T-cell (primary cell): ENCODE measurements around the gene FBXW11. TPM values are rescaled to one million over a fixed set of nuclear protein-coding genes. Genes with fewer than 3 reads are reported as not detected.

Experiments
- ATAC-seq, 4 experiments: fragments of 200-7000 bp in 3 of 4; fragments of 150-1000 bp in 1 of 4; cut with Tn5 transposase; replicated peaks in 1 of 4; 1 replicate in 3 of 4; 2 replicates in 1 of 4; pipeline ENCODE4 v1.10.0; 2021; ENCODE audit warnings: moderate library complexity in 3 of 4, mild to moderate bottlenecking in 2 of 4, moderate number of reproducible peaks in 1 of 4
- CTCF ChIA-PET, 2 donors: fragments of 300-600 bp; sonication (Branson Sonifier 250); formaldehyde crosslinking; loops; one replicate each; lab custom pipeline; 2022; ENCODE audit warnings: antibody characterized with exemption in 2 of 2; lab: Charles Lee
- POLR2A ChIA-PET, 2 donors: fragments of 300-600 bp; sonication (Branson Sonifier 250); formaldehyde crosslinking; loops; one replicate each; lab custom pipeline; 2022; ENCODE audit warnings: antibody characterized with exemption in 2 of 2; lab: Charles Lee
- DNase-seq, 35 experiments: peaks; one replicate each; pipeline versions ENCODE4 v3.0.0 to v3.0.0-alpha.2; 2013 to 2023
- H3K27ac ChIP-seq: one replicate; pipeline ENCODE4 v1.5.1; 2013; ENCODE audit warnings: low read length
- H3K27me3 ChIP-seq, 2 experiments: replicated peaks in 1 of 2; 1 replicate in 1 of 2; 2 replicates in 1 of 2; pipeline versions ENCODE4 v1.6.1 to v1.7.0; 2013; ENCODE audit warnings: low read length in 1 of 2, mixed read lengths in 1 of 2; ENCODE audit not compliant: control insufficient read depth in 2 of 2, insufficient read depth in 2 of 2; ENCODE audit errors: extremely low read depth in 1 of 2
- H3K36me3 ChIP-seq, 2 donors: 1 replicate in 1 of 2; 2 replicates in 1 of 2; pipeline versions ENCODE4 v1.6.1 to v1.7.0; 2013; ENCODE audit warnings: low read length in 1 of 2; ENCODE audit not compliant: control insufficient read depth in 2 of 2, insufficient read depth in 1 of 2; ENCODE audit errors: extremely low read depth in 1 of 2
- H3K4me1 ChIP-seq, 2 experiments: 1 replicate in 1 of 2; 2 replicates in 1 of 2; pipeline versions ENCODE4 v1.6.1 to v1.7.0; 2013; ENCODE audit warnings: low read length in 2 of 2, mixed read lengths in 1 of 2; ENCODE audit not compliant: insufficient read depth in 2 of 2, control insufficient read depth in 1 of 2; ENCODE audit errors: extremely low read depth in 1 of 2
- H3K4me3 ChIP-seq, 2 donors: 1 replicate in 1 of 2; 2 replicates in 1 of 2; pipeline versions ENCODE4 v1.5.1 to v1.7.0; 2013; ENCODE audit warnings: mild to moderate bottlenecking in 2 of 2, low read length in 1 of 2, moderate library complexity in 1 of 2; ENCODE audit not compliant: control insufficient read depth in 1 of 2; ENCODE audit errors: extremely low read depth in 1 of 2
- H3K9me3 ChIP-seq: 2 replicates; pipeline ENCODE4 v1.7.0; 2013
- H3K27ac Mint-ChIP-seq, 2 donors: one replicate each; pipeline ENCODE4 v1.8.0; 2020 to 2021; ENCODE audit warnings: mild to moderate bottlenecking in 2 of 2, mixed read lengths in 2 of 2
- H3K27me3 Mint-ChIP-seq, 2 donors: one replicate each; pipeline ENCODE4 v1.8.0; 2021 to 2022; ENCODE audit warnings: mixed read lengths in 2 of 2
- H3K36me3 Mint-ChIP-seq: one replicate; pipeline ENCODE4 v1.8.0; 2021; ENCODE audit warnings: mixed read lengths
- H3K4me1 Mint-ChIP-seq, 3 donors: one replicate each; pipeline ENCODE4 v1.8.0; 2020 to 2022; ENCODE audit warnings: mixed read lengths in 3 of 3, mild to moderate bottlenecking in 1 of 3
- H3K4me3 Mint-ChIP-seq, 3 donors: one replicate each; pipeline ENCODE4 v1.8.0; 2020 to 2022; ENCODE audit warnings: mild to moderate bottlenecking in 3 of 3, mixed read lengths in 3 of 3, moderate library complexity in 3 of 3
- H3K9me3 Mint-ChIP-seq, 3 donors: one replicate each; pipeline ENCODE4 v1.8.0; 2020 to 2022; ENCODE audit warnings: mixed read lengths in 3 of 3
- WGBS: methylation state at CpG from one replicate; pipeline ENCODE4 v1.1.5; 2013; ENCODE audit warnings: missing lambda C conversion rate; ENCODE audit not compliant: insufficient coverage; 5-methylcytosine and 5-hydroxymethylcytosine counted together
- total RNA-seq, 35 experiments: library from RNA in 6 of 35; stranded (reverse) in 6 of 35; fragments of 120-200 nt in 1 of 35; gene quantifications; one replicate each; pipeline versions ENCODE4 v1.2.1 to v1.2.4 and lab custom pipeline; 2013 to 2026

FBXW11 gene
- total RNA-seq, 5 donors from 2014 or later (not counting 1 experiment from before 2014, with no cell fraction given), result 33.4 to 36.6 (median 34.2) TPM

DNA sequence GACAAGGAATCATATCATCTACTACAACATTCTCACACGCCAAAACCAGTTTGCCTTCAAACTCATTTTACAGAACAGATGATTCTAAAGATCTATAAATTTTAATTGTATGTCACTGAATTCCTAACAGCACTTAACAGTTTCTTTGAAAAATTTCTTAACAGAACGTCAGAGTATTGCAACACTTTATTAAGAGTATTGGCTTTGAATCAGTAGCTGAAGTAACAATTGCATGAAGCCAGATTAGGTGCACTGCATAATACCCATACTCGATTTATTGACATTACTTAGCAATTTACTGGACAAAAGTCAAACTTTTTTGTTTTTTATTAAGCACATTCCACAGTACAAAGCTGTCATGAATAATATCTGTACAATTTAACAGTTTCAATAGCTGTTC lies 145.1 kb downstream of the FBXW11 start:
- no peaks in the 10 kb centered on the region for H3K9me3 Mint-ChIP-seq
- WGBS, result no CpG with 5 or more reads among the region's 3 CpGs
- no peak overlapping the region for H3K27ac ChIP-seq
- no peaks in the 10 kb centered on the region for H3K27me3 Mint-ChIP-seq
- CTCF ChIA-PET, result no interaction called here
- POLR2A ChIA-PET, result no interaction called here
- no peak overlapping the region for H3K27ac Mint-ChIP-seq
- no peaks in the 10 kb centered on the region for H3K27me3 ChIP-seq
- no peak overlapping the region for H3K4me3 Mint-ChIP-seq
- H3K4me1 ChIP-seq, result no peaks in the 10 kb centered on the region
- H3K9me3 ChIP-seq, result no peaks in the 10 kb centered on the region
- ATAC-seq (no peak), DNase-seq (no peak)
- peaks cover 5 to 12% (median 7%) of the 10 kb centered on the region in 3 donors for H3K4me1 Mint-ChIP-seq
- H3K36me3 Mint-ChIP-seq, result peaks cover 48% of the 10 kb centered on the region
- no peak overlapping the region for H3K4me3 ChIP-seq
- peaks cover 0 to 20% of the 10 kb centered on the region in 2 donors for H3K36me3 ChIP-seq

DNA sequence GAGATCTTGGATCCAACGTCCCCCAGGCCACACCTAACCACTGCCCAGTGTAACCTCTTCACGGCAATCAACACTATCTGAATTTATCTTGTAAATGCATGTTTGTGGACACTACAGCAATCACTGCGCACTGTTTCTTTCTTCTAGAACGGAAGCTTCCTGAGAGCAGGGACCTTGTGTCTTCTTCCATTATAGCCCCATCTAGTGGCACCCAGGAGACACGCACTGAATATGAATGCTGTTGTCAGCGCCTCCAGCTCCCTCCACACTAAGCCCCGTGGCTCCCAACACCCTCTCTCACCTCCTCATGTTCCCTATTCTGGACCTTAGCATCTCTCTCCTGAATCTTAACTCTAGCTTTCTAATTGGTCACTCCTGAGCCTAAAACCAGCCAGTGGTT lies 148.1 kb downstream of the FBXW11 start:
- Histone ChIP-seq H3K4me1 (peaks cover 0 to 3% of the 10 kb centered on the region in 2 experiments), H3K27me3 (no peaks in the 10 kb centered on the region), H3K9me3 (no peaks in the 10 kb centered on the region), H3K36me3 (peaks cover 0 to 10% of the 10 kb centered on the region in 2 donors), H3K4me3 (no peak overlapping the region), H3K27ac (no peak overlapping the region)
- Mint-ChIP-seq H3K36me3 (peaks cover 44% of the 10 kb centered on the region), H3K4me3 (no peak overlapping the region), H3K4me1 (peaks cover 14 to 22% (median 14%) of the 10 kb centered on the region in 3 donors), H3K9me3 (peaks cover 0 to 4% (median 0%) of the 10 kb centered on the region in 3 donors), H3K27ac (no peak overlapping the region), H3K27me3 (no peaks in the 10 kb centered on the region)
- ChIA-PET CTCF (no interaction called here), POLR2A (no interaction called here)
- 95% methylated on average over 5 of the region's 7 CpGs for WGBS
- ATAC-seq (no peak), DNase-seq (peak in 1 of 35 experiments; percentile 14)

DNA sequence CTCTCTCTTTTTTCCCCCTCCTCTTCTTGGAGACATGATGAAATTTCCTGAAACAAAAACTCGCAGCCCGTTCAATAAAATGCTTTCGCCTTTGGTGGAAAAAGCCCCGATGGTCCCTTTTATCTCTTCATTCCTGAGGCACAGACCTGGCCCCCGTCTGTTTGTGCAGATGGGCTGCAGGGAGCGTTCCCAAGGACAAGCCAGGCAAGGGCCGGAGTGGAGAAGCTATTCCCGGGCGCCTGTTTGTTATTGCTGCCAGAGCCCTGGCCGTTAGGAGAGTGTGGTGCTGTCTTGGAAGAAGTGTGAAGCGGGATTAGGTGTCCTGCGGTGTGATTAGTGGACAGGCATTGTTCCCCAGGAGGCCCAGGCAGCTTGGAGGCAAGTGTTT lies 149.0 kb downstream of the FBXW11 start:
- Histone ChIP-seq H3K36me3 (peaks cover 0 to 10% of the 10 kb centered on the region in 2 donors), H3K4me3 (no peak overlapping the region), H3K4me1 (peaks cover 0 to 3% of the 10 kb centered on the region in 2 experiments), H3K27me3 (no peaks in the 10 kb centered on the region), H3K9me3 (no peaks in the 10 kb centered on the region), H3K27ac (no peak overlapping the region)
- ChIA-PET POLR2A (no interaction called here), CTCF (no interaction called here)
- peaks cover 39% of the 10 kb centered on the region for H3K36me3 Mint-ChIP-seq
- H3K9me3 Mint-ChIP-seq, result peaks cover 0 to 4% (median 0%) of the 10 kb centered on the region in 3 donors
- H3K27ac Mint-ChIP-seq, result no peak overlapping the region
- no peaks in the 10 kb centered on the region for H3K27me3 Mint-ChIP-seq
- no peak for ATAC-seq
- DNase-seq, result no peak
- peaks cover 14 to 22% (median 14%) of the 10 kb centered on the region in 3 donors for H3K4me1 Mint-ChIP-seq
- WGBS, result 94% methylated on average over 8 of the region's 12 CpGs
- H3K4me3 Mint-ChIP-seq, result no peak overlapping the region

DNA sequence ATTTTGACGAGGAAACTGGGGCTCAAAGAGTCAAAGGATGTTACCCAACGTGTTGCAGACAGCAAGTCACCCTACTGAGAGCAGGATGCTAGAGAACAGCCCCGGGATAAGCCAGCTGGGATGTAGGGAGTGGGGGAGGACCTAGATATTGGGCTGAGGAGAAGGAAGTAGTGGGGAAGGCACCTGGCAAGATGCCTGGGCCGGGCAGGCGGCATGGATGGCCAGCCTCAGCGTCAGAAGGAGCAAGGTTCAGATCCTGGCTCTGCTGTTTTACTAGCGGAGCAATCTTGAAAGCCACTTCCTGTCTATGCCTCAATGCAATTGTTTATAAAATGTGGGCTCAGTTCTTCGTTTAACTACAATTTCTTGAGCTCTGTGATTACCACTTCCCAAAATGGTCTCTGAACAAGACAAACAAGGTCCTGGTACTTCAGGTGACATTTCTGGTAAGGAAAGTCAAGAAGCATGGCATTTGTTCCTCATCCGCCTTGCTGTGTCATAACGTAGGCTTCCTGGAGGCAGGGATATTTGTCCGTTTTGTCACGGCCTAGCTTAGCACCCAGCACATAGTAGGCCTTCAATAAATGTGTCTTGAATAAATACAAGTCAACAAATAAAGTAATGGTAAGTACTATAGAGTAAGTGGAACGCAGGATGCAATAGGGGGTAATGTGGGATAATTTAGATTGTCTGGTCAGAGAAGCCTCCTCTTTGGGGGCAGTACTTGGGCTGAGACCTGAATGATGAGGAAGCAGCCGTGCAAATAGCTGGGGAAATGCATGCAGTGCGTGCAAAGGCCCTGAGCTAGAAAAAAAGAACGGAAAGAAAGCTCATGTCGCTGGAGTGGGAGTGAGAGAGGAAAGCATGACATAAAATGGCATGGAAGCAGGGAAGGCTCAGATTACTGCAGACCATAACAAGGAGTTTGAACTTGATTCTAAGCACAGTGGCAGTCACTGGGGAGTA lies 150.4 kb downstream of the FBXW11 start:
- H3K4me1 ChIP-seq, result peaks cover 0 to 3% of the 10 kb centered on the region in 2 experiments
- no peaks in the 10 kb centered on the region for H3K27me3 ChIP-seq
- POLR2A ChIA-PET, result no interaction called here
- ATAC-seq (peak in 3 of 4 experiments; percentile 36 to 48 (median 37)), DNase-seq (peak in 1 of 35 experiments; percentile 28)
- no peak overlapping the region for H3K27ac ChIP-seq
- H3K27ac Mint-ChIP-seq, result peak overlapping the region; percentile 37 to 86
- H3K36me3 Mint-ChIP-seq, result peaks cover 32% of the 10 kb centered on the region
- H3K9me3 Mint-ChIP-seq, result peaks cover 0 to 4% (median 0%) of the 10 kb centered on the region in 3 donors
- CTCF ChIA-PET, result no interaction called here
- H3K4me1 Mint-ChIP-seq, result peaks cover 14 to 22% (median 14%) of the 10 kb centered on the region in 3 donors
- H3K9me3 ChIP-seq, result no peaks in the 10 kb centered on the region
- no peak overlapping the region for H3K4me3 ChIP-seq
- peaks cover 0 to 10% of the 10 kb centered on the region in 2 donors for H3K36me3 ChIP-seq
- 71% methylated on average over 8 of the region's 17 CpGs for WGBS
- H3K4me3 Mint-ChIP-seq, result peak overlapping the region in 1 of 3 donors; percentile 5
- no peaks in the 10 kb centered on the region for H3K27me3 Mint-ChIP-seq

DNA sequence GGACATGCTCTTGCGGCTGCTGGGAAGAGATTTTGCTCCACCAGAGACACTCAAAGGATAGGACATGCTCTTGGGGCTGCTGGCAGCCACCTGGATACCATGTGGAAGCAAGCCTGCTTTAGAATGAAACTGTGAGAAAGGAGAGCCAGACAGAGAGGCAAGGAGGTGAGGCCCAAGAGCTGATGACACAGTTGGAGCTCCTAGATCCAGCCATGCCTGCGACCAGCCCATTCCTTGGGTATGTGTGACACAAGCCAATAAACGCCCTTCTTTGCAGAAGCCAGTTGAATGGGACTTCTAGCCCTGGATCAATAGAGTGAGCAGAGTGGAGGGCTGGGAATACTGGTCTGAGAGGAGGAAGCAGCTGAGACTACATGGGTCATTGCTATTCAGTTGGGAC lies 151.2 kb downstream of the FBXW11 start:
- peaks cover 14 to 22% (median 14%) of the 10 kb centered on the region in 3 donors for H3K4me1 Mint-ChIP-seq
- Histone ChIP-seq H3K4me1 (peaks cover 0 to 3% of the 10 kb centered on the region in 2 experiments), H3K27ac (no peak overlapping the region), H3K36me3 (peaks cover 0 to 6% of the 10 kb centered on the region in 2 donors), H3K27me3 (no peaks in the 10 kb centered on the region), H3K4me3 (no peak overlapping the region), H3K9me3 (no peaks in the 10 kb centered on the region)
- POLR2A ChIA-PET, result no interaction called here
- CTCF ChIA-PET, result no interaction called here
- no peak for DNase-seq
- H3K27me3 Mint-ChIP-seq, result no peaks in the 10 kb centered on the region
- WGBS, result 94% methylated on average over 2 of the region's 3 CpGs
- peaks cover 0 to 4% (median 0%) of the 10 kb centered on the region in 3 donors for H3K9me3 Mint-ChIP-seq
- H3K27ac Mint-ChIP-seq, result peak overlapping the region in 1 of 2 donors; percentile 86
- peaks cover 25% of the 10 kb centered on the region for H3K36me3 Mint-ChIP-seq
- no peak overlapping the region for H3K4me3 Mint-ChIP-seq
- ATAC-seq, result no peak

DNA sequence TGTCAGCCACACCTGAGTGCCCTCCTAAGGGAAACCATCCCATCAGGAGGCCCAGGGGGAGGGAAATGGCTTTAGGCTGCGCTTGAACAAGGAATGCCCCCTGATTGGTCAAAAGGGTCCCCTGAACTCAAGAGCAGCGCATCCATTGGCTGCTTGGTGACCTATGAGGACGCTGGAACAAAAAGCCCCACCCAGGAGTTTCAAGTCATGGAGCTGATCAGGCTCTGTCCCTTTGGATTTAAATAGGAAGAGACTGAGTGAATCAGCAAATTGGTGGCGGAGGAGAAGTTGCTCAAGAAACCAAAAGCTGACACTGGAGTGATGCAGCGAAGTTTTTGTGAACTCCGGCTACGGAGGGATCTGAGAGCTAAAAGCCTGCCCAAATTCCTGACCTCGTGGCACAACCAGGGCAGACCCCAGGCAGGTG lies 154.2 kb downstream of the FBXW11 start:
- DNase-seq (no peak), ATAC-seq (no peak)
- no peaks in the 10 kb centered on the region for H3K27me3 Mint-ChIP-seq
- CTCF ChIA-PET, result interaction anchor here in 1 of 2 donors (0.5 kb wide), 1 partner anchor 13 kb away, joined by 3 read pairs; no protein-coding TSS in a partner anchor
- POLR2A ChIA-PET, result no interaction called here
- H3K27ac Mint-ChIP-seq, result no peak overlapping the region
- Histone ChIP-seq H3K36me3 (peaks cover 0 to 3% of the 10 kb centered on the region in 2 donors), H3K4me1 (peaks cover 0 to 3% of the 10 kb centered on the region in 2 experiments), H3K27me3 (no peaks in the 10 kb centered on the region), H3K9me3 (no peaks in the 10 kb centered on the region), H3K4me3 (no peak overlapping the region), H3K27ac (no peak overlapping the region)
- H3K36me3 Mint-ChIP-seq, result peaks cover 19% of the 10 kb centered on the region
- H3K9me3 Mint-ChIP-seq, result peaks cover 0 to 4% (median 0%) of the 10 kb centered on the region in 3 donors
- WGBS, result 85% methylated on average over 8 of the region's 8 CpGs
- no peak overlapping the region for H3K4me3 Mint-ChIP-seq
- peaks cover 12 to 13% (median 12%) of the 10 kb centered on the region in 3 donors for H3K4me1 Mint-ChIP-seq
